ENCODE measurements around the gene FOXS1. TPM values are rescaled to one million over a fixed set of nuclear protein-coding genes. Genes with fewer than 3 reads are reported as not detected.
A peak's percentile ranks its signal among the peaks of the same experiment; 100 is the strongest.

FOXS1 gene
- total RNA-seq, 1 donor from 2014 or later, result not detected

- Mint-ChIP-seq H3K4me3 (ENCODE audit: unreplicated experiment) (no peak overlapping the region), H3K9me3 (ENCODE audit: unreplicated experiment) (peaks cover 2% of the 10 kb centered on the region), H3K4me1 (ENCODE audit: low read depth, unreplicated experiment) (peaks cover 18% of the 10 kb centered on the region), H3K27ac (ENCODE audit: unreplicated experiment) (no peak overlapping the region), H3K36me3 (ENCODE audit: unreplicated experiment) (no peaks in the 10 kb centered on the region), H3K27me3 (ENCODE audit: unreplicated experiment) (peaks cover 4% of the 10 kb centered on the region)
- TF ChIP-seq CTCF (IDR thresholded peaks at IDR 0.05; ENCODE audit: partially characterized antibody, unreplicated experiment), result peak; percentile 100
- peak; percentile 99 for DNase-seq
Measured at GRCh38 chr20:31822421-31823330, 22.7 kb downstream of the FOXS1 start.

- no peak for TF ChIP-seq CTCF (IDR thresholded peaks at IDR 0.05; ENCODE audit: partially characterized antibody, unreplicated experiment)
- H3K9me3 Mint-ChIP-seq (ENCODE audit: unreplicated experiment), result peaks cover 2% of the 10 kb centered on the region
- H3K4me3 Mint-ChIP-seq (ENCODE audit: unreplicated experiment), result no peak overlapping the region
- no peaks in the 10 kb centered on the region for H3K36me3 Mint-ChIP-seq (ENCODE audit: unreplicated experiment)
- peaks cover 18% of the 10 kb centered on the region for H3K4me1 Mint-ChIP-seq (ENCODE audit: low read depth, unreplicated experiment)
- peak; percentile 21 for DNase-seq
- H3K27me3 Mint-ChIP-seq (ENCODE audit: unreplicated experiment), result peaks cover 4% of the 10 kb centered on the region
- no peak overlapping the region for H3K27ac Mint-ChIP-seq (ENCODE audit: unreplicated experiment)
Measured at GRCh38 chr20:31821427-31821826, 24.0 kb downstream of the FOXS1 start.

GRCh38 chr20:31820228-31820627 is 25.2 kb downstream of the FOXS1 start:
- H3K4me1 Mint-ChIP-seq (ENCODE audit: low read depth, unreplicated experiment), result peaks cover 18% of the 10 kb centered on the region
- H3K9me3 Mint-ChIP-seq (ENCODE audit: unreplicated experiment), result peaks cover 2% of the 10 kb centered on the region
- peak; percentile 36 for DNase-seq
- TF ChIP-seq CTCF (IDR thresholded peaks at IDR 0.05; ENCODE audit: partially characterized antibody, unreplicated experiment), result no peak
- peak overlapping the region; percentile 13 for H3K27ac Mint-ChIP-seq (ENCODE audit: unreplicated experiment)
- H3K4me3 Mint-ChIP-seq (ENCODE audit: unreplicated experiment), result no peak overlapping the region
- peaks cover 4% of the 10 kb centered on the region for H3K27me3 Mint-ChIP-seq (ENCODE audit: unreplicated experiment)
- H3K36me3 Mint-ChIP-seq (ENCODE audit: unreplicated experiment), result no peaks in the 10 kb centered on the region

- peak; percentile 59 for DNase-seq
- Mint-ChIP-seq H3K4me3 (ENCODE audit: unreplicated experiment) (peak within 1 kb of the TSS; percentile 12), H3K9me3 (ENCODE audit: unreplicated experiment) (peaks cover 2% of the 10 kb centered on the region), H3K27me3 (ENCODE audit: unreplicated experiment) (peaks cover 4% of the 10 kb centered on the region), H3K27ac (ENCODE audit: unreplicated experiment) (no peak within 1 kb of the TSS), H3K4me1 (ENCODE audit: low read depth, unreplicated experiment) (peaks cover 18% of the 10 kb centered on the region), H3K36me3 (ENCODE audit: unreplicated experiment) (no peaks in the 10 kb centered on the region)
- TF ChIP-seq CTCF (IDR thresholded peaks at IDR 0.05; ENCODE audit: partially characterized antibody, unreplicated experiment), result peak; percentile 11
Measured at GRCh38 chr20:31819083-31819784, 26.2 kb downstream of the FOXS1 start, which contains the start of gene MYLK2. Gene MYLK2, plus strand, starts transcription at chr20:31819356. Its CDS starts 225 bp downstream, at chr20:31819581.
